ENCODE measurements around the gene TEAD2.

Gene TEAD2

DNA sequence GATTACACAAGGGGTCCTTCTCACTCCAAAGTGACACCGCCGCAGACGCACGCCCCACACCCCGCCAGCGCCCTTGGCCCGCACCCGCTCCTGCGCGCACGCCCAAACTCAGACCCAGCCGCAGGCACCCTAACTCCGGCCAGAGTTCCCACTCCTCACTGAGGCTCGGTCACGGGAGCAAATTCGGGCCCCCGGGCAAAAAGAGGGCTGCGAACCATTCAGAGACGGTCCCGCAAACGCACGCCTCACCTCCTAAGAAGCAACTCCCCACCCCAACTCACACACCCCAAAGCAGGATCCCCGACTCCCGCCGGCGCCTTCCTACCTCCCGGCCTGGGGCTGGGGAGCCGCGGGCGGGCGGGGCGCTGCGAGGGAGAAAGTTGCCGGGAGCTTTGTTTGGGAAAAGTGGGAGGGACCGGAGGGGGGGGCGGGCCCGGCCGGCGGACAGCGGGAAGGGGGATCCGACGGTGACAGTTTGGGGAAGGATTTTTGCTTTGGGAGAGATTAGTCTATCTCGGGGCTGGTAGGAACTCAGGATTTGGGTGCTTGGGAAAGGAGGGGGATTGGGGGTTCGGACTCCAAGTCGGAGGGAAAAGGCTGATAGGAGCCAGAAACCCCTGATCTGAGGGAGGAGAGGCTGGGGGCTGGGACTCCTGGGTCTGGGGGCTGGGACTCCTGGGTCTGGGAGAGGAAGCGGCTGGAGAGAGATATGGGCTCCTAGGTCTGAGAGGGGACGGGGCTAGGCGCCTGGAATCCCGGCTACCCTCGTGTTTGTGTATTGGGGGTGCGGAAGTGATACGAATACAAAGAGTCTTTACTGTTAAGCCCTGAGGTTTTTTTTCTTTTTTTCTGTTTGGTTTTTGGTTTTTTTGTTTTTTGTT lies at the start of gene TEAD2:
TSS of gene TEAD2 (minus strand) at position 369 of the 881 bp plus-strand sequence. CDS start 2,341 bp downstream, outside the sequence.
- DNase-seq (ENCODE audit: low read depth, low spot score): no peak

DNA sequence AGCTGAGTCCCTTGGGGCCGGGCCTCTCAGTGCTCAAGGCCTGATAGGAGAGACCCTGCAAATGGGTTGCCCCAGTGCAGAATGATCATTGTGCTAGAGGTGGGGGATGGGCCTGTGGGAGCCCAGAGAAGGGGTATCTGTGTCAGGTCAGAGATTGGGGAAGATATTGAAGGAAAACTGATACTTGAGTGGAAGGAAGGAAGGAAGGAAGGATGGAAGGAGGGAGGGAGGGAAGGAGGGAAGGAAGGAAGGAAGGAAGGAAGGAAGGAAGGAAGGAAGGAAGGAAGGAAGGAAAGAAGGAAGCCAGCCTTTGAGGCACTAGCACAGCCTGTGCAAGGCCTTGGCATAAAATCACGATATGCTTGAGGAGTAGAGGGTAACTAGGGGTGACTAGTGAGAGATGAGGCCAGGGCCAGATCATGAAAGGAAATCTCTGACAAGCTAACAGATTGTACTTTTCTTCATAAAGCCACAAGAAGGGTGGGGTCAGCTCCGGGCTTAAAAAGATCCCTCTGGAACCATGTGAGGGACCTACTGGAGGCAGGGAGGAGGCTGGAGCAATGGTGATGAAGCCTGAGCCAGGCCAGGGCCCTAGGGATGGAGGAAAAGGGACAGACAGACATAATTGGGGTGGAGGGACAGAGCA lies 49.6 kb upstream of the TEAD2 start:
- DNase-seq (ENCODE audit: low read depth, low spot score): no peak

DNA sequence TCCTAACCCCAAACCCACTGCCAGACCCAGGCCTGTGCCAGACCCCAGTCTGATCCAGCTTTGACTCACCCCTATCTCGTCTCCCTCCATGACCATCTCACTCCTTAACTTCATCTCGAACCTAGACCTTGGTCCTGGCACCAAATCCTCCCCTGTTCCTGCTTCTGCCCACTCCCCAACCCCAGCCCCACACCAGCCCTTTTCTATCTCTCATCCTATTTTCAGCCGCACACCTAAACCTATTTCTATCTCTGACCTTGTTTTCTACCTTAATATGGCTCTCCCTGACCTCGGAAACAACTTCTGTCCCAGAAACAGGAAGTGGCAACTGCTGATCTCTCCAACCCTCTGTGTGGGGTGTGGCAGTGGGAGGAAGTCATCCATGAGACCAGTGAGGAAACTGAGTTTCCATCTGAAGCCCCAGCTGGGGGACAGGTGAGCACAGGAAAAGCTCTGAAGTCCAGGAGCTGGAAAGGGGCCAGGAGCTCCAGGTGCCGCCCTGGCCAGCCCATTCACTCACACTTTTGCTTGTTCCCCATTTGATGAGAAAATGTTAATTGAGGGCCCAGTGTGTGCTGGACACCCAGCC lies 47.3 kb upstream of the TEAD2 start:
- no peak for DNase-seq (ENCODE audit: low read depth, low spot score)

DNA sequence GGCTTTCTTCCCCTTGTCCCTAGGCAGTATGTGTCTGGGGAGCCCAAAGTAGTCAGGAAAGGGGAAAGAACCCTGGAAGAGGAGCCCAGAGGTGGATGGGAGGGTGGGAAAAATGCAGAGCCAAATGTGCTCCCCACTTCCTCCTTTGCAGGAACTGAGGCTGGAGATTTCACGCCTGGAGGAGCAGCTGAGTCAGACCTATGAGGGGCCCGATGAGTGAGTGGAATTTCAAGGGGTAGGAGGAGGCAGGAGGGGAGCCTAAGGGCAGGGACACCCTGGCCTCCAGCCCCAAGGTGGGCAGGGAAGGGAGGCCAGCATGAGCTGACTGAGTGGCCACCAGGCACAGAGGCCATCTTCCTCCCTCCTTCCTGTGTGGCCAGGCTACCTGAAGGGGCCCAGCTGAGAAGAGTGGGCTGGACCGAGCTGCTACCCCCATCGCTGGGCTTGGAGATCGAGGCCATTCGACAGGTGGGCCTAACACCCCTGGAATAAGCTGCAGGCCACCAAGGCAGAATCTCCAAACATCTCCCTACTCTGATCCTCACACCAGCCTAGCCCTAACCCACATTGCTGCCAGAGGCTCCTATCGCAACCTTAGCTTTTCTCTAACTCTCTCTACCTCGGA lies 46.7 kb upstream of the TEAD2 start:
- no peak for DNase-seq (ENCODE audit: low read depth, low spot score)

DNA sequence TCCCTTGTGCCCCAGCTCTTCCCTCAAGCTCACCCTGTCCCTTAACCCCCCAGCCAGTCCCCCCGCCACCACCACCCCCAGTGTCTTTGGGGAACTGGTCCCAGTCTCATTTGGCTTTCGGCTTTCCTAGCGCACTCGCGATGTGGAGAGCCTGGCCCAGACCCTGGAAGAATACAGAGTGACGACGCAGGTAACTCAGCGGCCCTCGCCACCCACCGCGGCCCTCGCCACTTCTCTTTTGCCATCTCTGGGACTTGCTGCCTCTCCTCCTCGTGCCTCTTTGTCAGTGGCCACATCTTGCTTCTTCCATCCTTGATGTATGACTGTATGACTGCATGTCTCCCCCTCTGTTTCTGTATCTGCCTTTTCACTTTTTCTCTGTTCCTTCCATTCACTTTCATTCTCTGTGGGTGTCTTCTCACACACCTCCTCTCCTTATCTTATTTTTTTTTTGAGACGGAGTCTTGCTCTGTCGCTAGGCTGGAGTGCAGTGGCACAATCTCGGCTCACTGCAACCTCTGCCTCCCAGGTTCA lies 45.3 kb upstream of the TEAD2 start:
- DNase-seq (ENCODE audit: low read depth, low spot score): no peak

DNA sequence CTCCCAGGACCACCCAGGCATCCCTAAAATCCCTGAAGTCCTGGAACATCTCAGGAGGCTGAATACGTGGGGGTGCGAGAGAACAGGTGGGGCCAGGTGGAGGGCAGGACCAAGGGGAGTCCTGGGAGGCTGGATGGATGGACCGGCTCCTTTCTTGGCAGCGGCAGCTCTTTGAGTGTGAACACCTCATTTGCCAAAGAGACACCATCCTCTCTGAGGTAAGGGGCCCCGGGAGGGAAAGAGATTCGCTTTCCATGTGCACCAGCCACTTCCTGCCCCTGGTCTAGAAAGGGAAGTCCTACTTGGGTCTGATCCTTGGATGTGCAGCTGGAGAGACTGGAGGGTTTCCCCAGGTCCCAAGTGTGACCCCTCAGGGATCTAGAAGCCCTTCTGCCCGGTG lies 44.9 kb upstream of the TEAD2 start:
- DNase-seq (ENCODE audit: low read depth, low spot score): no peak

DNA sequence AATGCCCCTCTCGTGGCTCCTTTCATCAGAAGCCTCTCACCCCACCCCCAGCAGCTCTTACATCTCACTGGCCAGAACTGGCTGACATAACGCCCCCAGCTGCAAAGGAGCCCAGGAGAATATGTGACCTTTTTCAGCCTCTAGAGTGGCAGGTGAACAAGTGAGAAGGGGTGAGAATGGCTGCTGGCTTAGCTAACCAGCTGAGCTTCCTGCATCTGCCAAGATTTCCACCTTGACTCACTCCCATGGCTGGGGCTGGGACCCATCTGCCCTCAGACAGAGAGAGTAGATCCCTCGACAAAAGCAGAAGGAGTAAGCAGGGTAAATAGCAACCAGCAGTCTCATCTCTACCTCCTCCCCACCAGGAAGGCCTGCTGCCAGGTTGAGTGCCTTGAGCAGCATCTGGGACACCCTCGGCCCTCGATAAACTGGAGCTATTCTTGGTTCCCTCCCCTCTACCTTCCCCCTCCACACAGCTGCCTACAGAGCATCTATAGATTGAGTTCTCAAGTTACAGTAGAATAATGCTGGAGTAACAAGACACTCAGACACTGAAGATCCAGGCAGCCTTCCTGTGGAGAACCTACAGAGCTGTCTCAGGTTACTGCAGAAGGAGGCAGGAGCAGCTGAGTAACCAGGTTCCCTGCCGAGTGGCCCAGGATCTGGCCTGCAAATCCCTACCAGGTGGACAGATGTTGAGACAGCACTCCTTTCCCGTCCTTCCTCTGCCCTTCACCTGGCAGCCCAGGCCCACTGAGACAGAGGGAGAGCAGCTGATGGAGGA lies 41.4 kb upstream of the TEAD2 start:
- DNase-seq (ENCODE audit: low read depth, low spot score): no peak

DNA sequence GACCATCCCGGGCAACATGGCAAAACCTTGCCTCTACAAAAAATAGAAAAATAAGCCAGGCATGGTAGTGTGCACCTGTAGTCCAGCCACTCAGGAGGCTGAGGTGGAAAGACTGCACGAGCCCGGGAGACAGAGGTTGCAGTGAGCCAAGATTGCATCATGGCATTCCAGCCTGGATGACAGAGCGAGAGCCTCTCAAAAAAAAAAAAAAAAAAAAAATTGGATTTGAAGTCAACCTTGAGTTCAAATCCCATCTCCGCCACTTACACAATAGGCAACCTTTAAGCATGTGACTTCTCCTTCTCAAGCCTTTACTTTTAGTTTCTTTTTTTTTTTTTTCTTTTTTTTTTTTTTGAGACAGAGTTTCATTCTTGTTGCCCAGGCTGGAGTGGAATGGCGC lies 37.8 kb upstream of the TEAD2 start:
- DNase-seq (ENCODE audit: low read depth, low spot score): no peak

DNA sequence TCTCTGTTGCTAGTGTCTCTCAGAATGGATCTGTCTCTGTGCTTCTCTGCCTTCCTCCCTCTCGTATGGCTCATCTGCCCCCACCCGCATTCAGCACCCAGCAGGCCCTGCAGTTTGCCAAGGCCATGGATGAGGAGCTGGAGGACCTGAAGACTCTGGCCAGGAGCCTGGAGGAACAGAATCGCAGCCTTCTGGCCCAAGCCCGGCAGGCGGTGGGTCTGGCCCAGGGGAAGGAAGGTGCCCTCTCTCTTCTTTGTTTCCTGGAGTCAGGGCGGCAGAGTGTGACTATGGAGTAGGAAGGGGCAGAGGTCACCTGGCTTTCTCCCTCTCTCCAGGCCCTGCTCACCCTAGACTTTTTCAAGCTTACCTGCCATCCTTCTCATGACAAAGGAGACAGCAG lies 36.7 kb upstream of the TEAD2 start:
- DNase-seq (ENCODE audit: low read depth, low spot score): no peak

DNA sequence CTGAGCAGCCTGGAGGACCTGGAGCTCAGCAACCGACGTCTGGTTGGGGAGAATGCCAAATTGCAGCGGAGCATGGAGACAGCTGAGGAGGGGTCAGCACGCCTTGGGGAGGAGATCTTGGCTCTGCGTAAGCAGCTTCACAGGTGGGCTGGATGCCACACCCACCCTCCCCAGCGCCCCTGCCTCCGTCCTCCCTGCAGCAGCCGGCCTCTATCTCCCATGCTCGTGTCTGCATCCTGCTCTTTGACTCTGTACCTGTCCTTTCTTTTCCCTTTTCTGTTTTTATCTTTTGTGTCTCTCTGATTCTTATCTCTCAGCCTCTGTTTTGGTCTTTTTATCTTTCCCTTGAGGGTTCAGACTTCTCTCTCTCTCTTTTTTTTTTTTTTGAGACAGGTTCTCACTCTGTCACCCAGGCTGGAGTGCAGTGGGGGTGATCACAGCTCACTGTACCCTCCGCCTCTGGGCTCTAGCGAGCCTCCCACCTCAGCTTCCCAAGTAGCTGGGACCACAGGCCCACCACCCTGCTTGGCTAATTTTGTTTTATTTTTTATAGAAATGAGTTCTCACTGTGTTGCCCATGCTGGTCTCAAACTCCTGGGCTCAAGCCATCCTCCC lies 35.9 kb upstream of the TEAD2 start:
- DNase-seq (ENCODE audit: low read depth, low spot score): no peak

DNA sequence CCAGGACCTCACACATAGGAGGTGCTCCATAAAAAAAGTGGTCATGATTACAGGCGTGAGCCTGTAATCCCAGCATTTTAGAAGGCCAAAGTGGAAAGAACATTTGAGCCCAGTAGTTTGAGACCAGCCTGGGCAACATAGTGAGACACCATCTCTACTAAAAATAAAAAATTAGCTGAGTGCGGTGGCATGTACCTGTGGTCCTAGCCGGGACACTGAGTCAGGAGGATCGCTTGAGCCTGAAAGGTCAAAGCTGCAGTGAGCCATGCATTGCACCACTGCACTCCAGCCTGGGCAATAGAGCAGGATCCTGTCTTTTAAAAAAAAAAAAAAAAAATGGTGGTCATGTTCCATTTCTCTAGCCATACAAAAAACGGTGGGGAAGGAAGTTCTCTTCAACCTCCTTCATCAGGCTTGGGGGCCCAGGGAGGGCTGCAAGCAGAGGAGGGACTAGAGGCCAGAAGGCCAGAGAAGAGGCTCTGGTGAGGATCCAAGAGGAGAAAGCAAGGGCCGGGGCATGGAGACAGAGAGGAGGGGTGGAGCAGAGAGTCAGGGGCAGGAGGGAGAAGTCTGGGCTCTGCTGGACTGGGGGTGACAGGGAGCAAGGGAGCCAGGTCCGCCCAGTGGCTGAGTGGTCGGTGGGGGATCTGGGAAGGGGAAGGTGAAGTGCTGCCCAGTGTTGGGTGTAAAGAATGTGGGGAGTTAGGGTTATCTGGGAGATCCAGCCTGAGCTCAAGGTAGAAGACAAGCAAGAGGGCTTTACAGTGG lies 34.7 kb upstream of the TEAD2 start:
- DNase-seq (ENCODE audit: low read depth, low spot score): no peak

DNA sequence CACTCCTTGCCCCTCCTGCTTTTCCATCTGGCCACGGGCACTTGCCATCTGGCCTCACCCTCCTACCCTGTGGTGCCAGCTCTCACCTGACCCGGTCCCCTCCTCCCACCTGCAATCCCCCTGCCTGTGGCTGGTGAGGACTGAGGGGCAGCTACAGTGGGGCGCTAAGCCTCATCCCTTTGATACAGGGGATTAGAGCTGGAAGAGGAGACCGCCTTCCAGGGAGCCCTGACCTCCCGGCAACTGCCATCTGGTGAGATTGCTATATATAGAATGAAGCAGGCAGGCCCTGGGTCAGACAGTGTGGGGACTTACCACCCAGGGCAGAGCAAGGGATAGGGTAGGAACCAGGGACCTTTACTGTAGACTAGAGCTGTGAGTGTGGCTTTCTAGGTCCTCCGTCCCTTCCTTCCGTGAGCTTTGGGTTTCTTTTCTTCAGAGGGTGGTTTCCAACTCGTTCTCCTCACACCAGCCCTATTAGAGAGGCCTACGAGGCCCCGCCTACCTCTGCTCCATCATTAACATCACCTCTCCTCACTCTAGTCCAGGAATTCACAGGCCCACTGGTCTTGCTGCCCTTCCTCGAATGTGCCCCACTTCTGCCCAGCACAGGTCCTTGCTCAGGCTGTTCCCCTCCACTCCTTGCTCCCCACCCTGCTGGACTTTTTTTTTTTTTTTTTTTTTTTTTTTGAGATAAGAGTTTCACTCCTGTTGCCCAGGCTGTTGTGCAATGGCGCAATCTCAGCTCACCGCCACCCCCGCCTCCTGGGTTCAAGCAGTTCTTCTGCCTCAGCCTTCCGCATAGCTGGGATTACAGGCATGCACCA lies 33.6 kb upstream of the TEAD2 start:
- DNase-seq (ENCODE audit: low read depth, low spot score): no peak

DNA sequence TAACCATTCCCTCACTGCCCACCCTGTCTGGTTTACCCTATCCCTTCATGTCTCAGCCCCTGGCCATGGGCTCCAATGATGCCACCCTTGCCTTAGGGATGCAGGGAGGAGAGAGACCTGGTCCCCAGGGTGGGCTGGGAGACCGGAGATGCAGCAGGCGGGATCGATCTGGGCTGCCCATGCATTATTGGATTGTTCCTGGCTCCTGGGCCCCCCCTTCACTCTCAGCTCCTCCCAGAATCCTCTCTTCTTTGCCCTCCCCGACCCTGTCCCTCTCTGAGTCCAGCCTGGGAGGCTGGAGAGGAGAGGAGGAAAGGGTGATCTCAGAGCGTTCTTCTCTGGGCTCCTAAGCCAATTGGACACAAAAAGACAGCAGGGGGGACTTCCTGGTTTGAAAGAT lies 31.7 kb upstream of the TEAD2 start:
- no peak for DNase-seq (ENCODE audit: low read depth, low spot score)

DNA sequence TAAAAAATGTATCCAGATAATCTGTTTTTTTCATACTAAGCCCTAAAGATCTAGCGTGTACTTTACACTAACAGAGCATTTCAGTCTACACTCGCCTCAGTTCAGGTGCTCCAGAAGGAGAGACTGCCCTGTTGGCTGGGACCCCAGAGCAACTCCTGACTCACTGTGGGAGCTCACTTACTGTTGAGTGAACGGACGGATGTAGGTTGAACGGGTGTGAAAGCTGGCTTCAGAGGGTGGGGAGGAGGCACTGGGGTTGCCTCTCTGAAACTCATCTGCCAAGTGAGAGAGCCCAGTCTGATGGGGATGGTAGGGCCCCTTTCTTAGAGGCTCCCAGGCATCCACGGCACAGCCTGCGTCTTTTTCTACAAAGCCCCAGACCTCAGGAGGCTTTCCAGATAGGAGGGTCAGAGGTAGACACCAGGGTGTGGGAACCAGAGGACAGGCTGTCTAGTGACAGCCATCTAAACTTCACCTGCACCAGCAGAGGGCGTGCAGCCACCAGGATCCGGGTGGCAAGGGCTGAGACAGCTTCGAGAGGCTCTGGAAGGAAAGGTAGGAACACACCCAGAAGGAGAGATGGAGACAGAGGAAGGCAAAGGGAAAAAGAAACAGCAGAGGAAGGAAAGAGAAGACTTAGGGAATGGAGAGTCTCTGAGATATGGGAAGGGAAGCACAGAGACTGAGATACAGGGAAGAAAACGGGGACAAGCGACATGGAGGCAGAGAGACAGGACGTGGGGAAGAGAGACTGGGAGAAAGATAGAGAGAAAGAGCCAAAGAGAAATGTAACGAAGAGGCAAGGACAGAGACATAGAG lies 29.6 kb upstream of the TEAD2 start:
- peak; percentile 68 for DNase-seq (ENCODE audit: low read depth, low spot score)

DNA sequence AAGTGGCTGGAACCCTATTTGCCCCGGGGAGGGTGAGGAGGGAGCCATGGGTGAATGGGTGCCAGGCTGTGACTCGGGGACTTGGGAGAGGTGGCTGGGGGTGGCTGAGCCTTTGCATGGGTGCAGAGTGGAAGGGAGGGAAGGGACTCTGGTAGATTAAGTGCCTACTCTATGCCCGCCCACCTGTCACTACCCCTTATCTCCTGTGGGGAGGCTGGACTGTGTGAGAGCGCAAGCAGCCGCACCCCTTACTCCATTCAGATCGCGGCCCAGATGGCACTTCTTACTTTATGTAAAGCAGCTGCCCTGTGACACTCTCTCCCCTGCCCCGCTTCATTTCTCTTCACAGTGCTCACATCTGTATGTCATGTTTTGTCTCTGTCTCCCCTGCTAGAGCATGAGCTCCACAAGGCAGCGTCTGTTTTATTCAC lies 28.7 kb upstream of the TEAD2 start:
- no peak for DNase-seq (ENCODE audit: low read depth, low spot score)

DNA sequence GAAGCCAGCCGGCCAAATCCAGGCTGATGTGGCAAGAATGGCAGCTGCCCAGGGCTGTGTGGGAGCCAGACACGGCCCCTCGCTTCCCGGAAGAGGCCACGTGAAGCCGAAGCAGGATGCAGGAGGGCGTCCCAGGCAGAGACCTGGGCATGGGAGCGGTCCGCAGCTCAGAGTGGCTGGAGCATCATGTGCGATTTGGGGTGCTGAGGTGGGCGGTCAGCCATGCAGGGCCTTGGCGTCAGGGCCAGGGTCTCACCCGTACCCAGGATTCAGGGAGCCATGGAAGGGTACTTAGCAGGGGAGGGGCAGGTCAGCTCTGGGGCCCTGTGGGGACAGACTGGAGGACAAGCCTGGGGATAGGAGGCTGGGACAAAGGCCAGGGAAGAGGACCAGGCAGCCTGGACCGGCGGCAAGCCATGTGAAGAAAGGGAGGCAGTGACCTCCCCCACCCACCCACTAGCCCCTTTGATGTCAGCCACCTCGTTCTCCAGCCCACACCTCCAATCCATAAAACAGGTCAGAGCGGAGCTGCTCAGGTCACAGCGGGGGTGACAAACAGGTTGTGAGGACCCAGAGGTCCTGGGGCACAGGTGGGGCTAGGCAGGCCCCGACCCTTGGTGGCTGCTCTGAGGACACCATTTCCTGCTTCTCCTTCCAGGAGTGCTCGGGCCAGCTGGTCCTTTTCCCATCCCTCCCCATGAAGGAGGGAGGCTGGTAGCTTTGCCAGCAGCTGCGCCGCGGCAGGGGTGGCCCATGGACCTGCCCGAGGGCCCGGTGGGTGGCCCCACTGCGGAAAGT lies 28.1 kb upstream of the TEAD2 start:
- no peak for DNase-seq (ENCODE audit: low read depth, low spot score)

DNA sequence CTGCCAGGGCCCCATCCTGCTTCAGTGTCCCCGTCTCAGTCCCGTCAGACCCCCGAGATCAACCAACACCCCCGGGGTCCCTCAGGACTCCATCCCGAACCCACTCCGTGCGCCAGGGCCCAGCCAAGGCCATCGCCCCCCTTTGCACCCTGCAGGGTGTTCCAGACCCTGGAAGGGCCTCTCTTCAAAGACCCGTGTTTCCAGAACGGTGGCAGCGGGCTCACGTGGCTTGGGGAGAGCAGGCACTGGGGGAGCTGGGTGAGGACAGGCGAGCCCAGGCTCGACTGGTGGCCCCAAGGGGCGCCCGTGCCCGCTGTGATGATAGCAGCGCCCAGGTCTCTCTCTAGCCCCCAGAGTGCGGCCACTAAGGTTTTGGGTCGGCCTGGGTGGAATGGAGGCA lies 27.2 kb upstream of the TEAD2 start:
- no peak for DNase-seq (ENCODE audit: low read depth, low spot score)

Measured in activated CD4-positive, CD25-positive, alpha-beta regulatory T cell treated with anti-CD3 and anti-CD28 coated beads, Interleukin-2, amount 50 U/mL, for 16 hours (primary cell).